Measurements from ENCODE around the gene SLC13A2. TPM values are rescaled to one million over a fixed set of nuclear protein-coding genes. Genes with fewer than 3 reads are reported as not detected.

SLC13A2 gene
- polyA plus RNA-seq, 1 donor (not counting 4 experiments of a cell fraction or from before 2014, with no cell fraction given), result not detected

- no peak for TF ChIP-seq EZH2 (IDR thresholded peaks at IDR 0.05; ENCODE audit: low read length)
- no peak for TF ChIP-seq CTCF (optimal IDR thresholded peaks at IDR 0.05 in 1 of 3, IDR thresholded peaks at IDR 0.05 in 1 of 3, conservative IDR thresholded peaks at IDR 0.05 in 1 of 3; ENCODE audit: extremely low read depth in 1 of 3, insufficient read depth in 2 of 3, low read length in 3 of 3)
- DNase-seq (ENCODE audit: low read depth, low spot score) (no peak), FAIRE-seq (no peak)
- no peak overlapping the region for H3K4me3 ChIP-seq (ENCODE audit: control insufficient read depth in 2 of 3, extremely low read depth in 1 of 3, insufficient read depth in 2 of 3, low read depth in 1 of 3, low read length in 3 of 3)
- peaks cover 21% of the 10 kb centered on the region for H3K27me3 ChIP-seq (ENCODE audit: control insufficient read depth, extremely low read depth, insufficient read depth, low read length)
- H3K36me3 ChIP-seq (ENCODE audit: control insufficient read depth in 2 of 2, extremely low read depth in 1 of 2, insufficient read depth in 2 of 2, low read length in 2 of 2), result no peaks in the 10 kb centered on the region
- no peaks in the 10 kb centered on the region for H3K4me1 ChIP-seq (ENCODE audit: control insufficient read depth, extremely low read depth, insufficient read depth, low read length)
- no peak overlapping the region for H3K9ac ChIP-seq (ENCODE audit: control insufficient read depth, extremely low read depth, insufficient read depth, low read length)
- no peaks in the 10 kb centered on the region for H4K20me1 ChIP-seq (ENCODE audit: control insufficient read depth, extremely low read depth, insufficient read depth, low read length)
- dilution Hi-C loops (cut with MboI; ENCODE audit: extremely low pct_ligation_motif_present, low sequenced_read_pairs), result no loop called here
- H3K79me2 ChIP-seq (ENCODE audit: control insufficient read depth, insufficient read depth, low read length), result no peaks in the 10 kb centered on the region
- no peaks in the 10 kb centered on the region for H3K9me3 ChIP-seq (ENCODE audit: control insufficient read depth, low read depth, low read length)
- H3K27ac ChIP-seq (ENCODE audit: control insufficient read depth, insufficient read depth, low read length), result no peak overlapping the region
- H3K4me2 ChIP-seq (ENCODE audit: control insufficient read depth, extremely low read depth, insufficient read depth, low read depth, low read length), result no peak overlapping the region
- H2AFZ ChIP-seq (ENCODE audit: control insufficient read depth, low read length), result no peak overlapping the region
- no peaks in the 10 kb centered on the region for H3K9me1 ChIP-seq (ENCODE audit: control insufficient read depth, extremely low read depth, insufficient read depth, low read length)
Measured at GRCh38 chr17:28484296-28484695, 10.9 kb downstream of the SLC13A2 start.

GRCh38 chr17:28485049-28485448 is 11.6 kb downstream of the SLC13A2 start:
- Histone ChIP-seq H3K4me2 (ENCODE audit: control insufficient read depth, extremely low read depth, insufficient read depth, low read depth, low read length) (no peak overlapping the region), H3K27ac (ENCODE audit: control insufficient read depth, insufficient read depth, low read length) (no peak overlapping the region), H3K79me2 (ENCODE audit: control insufficient read depth, insufficient read depth, low read length) (no peaks in the 10 kb centered on the region), H3K4me3 (ENCODE audit: control insufficient read depth in 2 of 3, extremely low read depth in 1 of 3, insufficient read depth in 2 of 3, low read depth in 1 of 3, low read length in 3 of 3) (no peak overlapping the region), H3K9me3 (ENCODE audit: control insufficient read depth, low read depth, low read length) (no peaks in the 10 kb centered on the region), H2AFZ (ENCODE audit: control insufficient read depth, low read length) (no peak overlapping the region), H3K36me3 (ENCODE audit: control insufficient read depth in 2 of 2, extremely low read depth in 1 of 2, insufficient read depth in 2 of 2, low read length in 2 of 2) (no peaks in the 10 kb centered on the region), H4K20me1 (ENCODE audit: control insufficient read depth, extremely low read depth, insufficient read depth, low read length) (no peaks in the 10 kb centered on the region), H3K9me1 (ENCODE audit: control insufficient read depth, extremely low read depth, insufficient read depth, low read length) (no peaks in the 10 kb centered on the region), H3K4me1 (ENCODE audit: control insufficient read depth, extremely low read depth, insufficient read depth, low read length) (no peaks in the 10 kb centered on the region), H3K27me3 (ENCODE audit: control insufficient read depth, extremely low read depth, insufficient read depth, low read length) (peaks cover 21% of the 10 kb centered on the region), H3K9ac (ENCODE audit: control insufficient read depth, extremely low read depth, insufficient read depth, low read length) (no peak overlapping the region)
- TF ChIP-seq CTCF (optimal IDR thresholded peaks at IDR 0.05 in 1 of 3, IDR thresholded peaks at IDR 0.05 in 1 of 3, conservative IDR thresholded peaks at IDR 0.05 in 1 of 3; ENCODE audit: extremely low read depth in 1 of 3, insufficient read depth in 2 of 3, low read length in 3 of 3) (no peak), EZH2 (IDR thresholded peaks at IDR 0.05; ENCODE audit: low read length) (no peak)
- DNase-seq (ENCODE audit: low read depth, low spot score), result no peak
- FAIRE-seq, result no peak
- dilution Hi-C loops (cut with MboI; ENCODE audit: extremely low pct_ligation_motif_present, low sequenced_read_pairs), result no loop called here

Data from keratinocyte (primary cell).